Limb (tissue), 2 donors: Measurements from ENCODE around the gene WDR5B.
"Not testable (repeated sequence)": the region's sequence is repeated elsewhere in the genome, so short reads cannot be mapped to it uniquely, and the experiment has no call there.

Experiments
- DNase-seq, 2 donors: peaks; one replicate each; pipeline ENCODE4 v3.0.0-alpha.2; 2016; ENCODE audit errors: extremely low spot score in 2 of 2

WDR5B gene

GRCh38 chr3:122366379-122366749, 49.5 kb downstream of the WDR5B start:
- no peak for DNase-seq

GRCh38 chr3:122365582-122366378, 50.1 kb downstream of the WDR5B start:
- DNase-seq: not testable (repeated sequence)

- no peak for DNase-seq
These were observed 50.8 kb downstream of the WDR5B start for GRCh38 chr3:122365073-122365472.

- DNase-seq: no peak
These were observed 51.4 kb downstream of the WDR5B start for GRCh38 chr3:122364490-122364889.
